GM12878 (cell line): ENCODE data around the gene ESRRG. TPM values are rescaled to one million over a fixed set of nuclear protein-coding genes. Genes with fewer than 3 reads are reported as not detected.

Experiments
- ATAC-seq: fragments of 200-7000 bp; cut with Tn5 transposase; 3 replicates; pipeline ENCODE4 v1.9.1; 2020; ENCODE audit warnings: mild to moderate bottlenecking, moderate library complexity
- BruUV-seq: library from RNA; stranded (reverse); fragments of 400-500 nt; replicated peaks from 2 replicates; lab custom pipeline; 2021; lab: Mats Ljungman, UMichigan
- CTCF ChIA-PET: fragments of 300-600 bp; sonication (Branson Sonifier 250); formaldehyde crosslinking; extraction: SDS; loops from one replicate; lab custom pipeline; 2021; ENCODE audit warnings: inconsistent platforms; lab: Yijun Ruan, JAX
- POLR2A ChIA-PET: fragments of 350-600 bp; formaldehyde crosslinking; extraction: SDS; loops from one replicate; lab custom pipeline; 2021; ENCODE audit warnings: inconsistent platforms; lab: Charles Lee
- RAD21 ChIA-PET: fragments of 300-600 bp; sonication (Branson Sonifier 250); formaldehyde crosslinking; loops from one replicate; lab custom pipeline; 2023; ENCODE audit warnings: antibody characterized with exemption; ENCODE audit not compliant: unreplicated experiment; lab: Charles Lee
- SMC1A ChIA-PET: fragments of 300-600 bp; sonication (Branson Sonifier 250); formaldehyde crosslinking; loops from one replicate; lab custom pipeline; 2023; ENCODE audit not compliant: unreplicated experiment, uncharacterized antibody; lab: Charles Lee
- DNase-seq: peaks from one replicate; pipeline ENCODE4 v3.0.0-alpha.2; 2011; ENCODE audit warnings: low read depth, low spot score
- FAIRE-seq: peaks from 3 replicates; lab custom pipeline; 2011; peaks lifted over from hg19 to GRCh38; lab: Jason Lieb, UNC
- H2AFZ ChIP-seq: 2 replicates; pipeline ENCODE4 v1.6.0; 2011; ENCODE audit warnings: low read depth, low read length, control low read depth; ENCODE audit not compliant: control insufficient read depth
- H3K27ac ChIP-seq: 2 replicates; pipeline ENCODE4 v1.5.1; 2011; ENCODE audit warnings: control low read depth; ENCODE audit not compliant: control insufficient read depth, insufficient read depth
- H3K27me3 ChIP-seq, 2 experiments: replicated peaks in 1 of 2; 2 replicates each; pipeline versions ENCODE4 v1.6.0 to v1.6.1; 2011; ENCODE audit warnings: low read length in 1 of 2; ENCODE audit not compliant: control insufficient read depth in 2 of 2, insufficient read depth in 2 of 2
- H3K36me3 ChIP-seq, 2 experiments: 2 replicates each; pipeline ENCODE4 v1.5.1; 2011; ENCODE audit warnings: low read length in 1 of 2; ENCODE audit not compliant: control insufficient read depth in 2 of 2, insufficient read depth in 2 of 2
- H3K4me1 ChIP-seq: 2 replicates; pipeline ENCODE4 v1.6.1; 2011; ENCODE audit warnings: mild to moderate bottlenecking, low read length, moderate library complexity, mixed read lengths; ENCODE audit not compliant: control insufficient read depth, insufficient read depth
- H3K4me2 ChIP-seq: 2 replicates; pipeline ENCODE4 v1.6.0; 2011; ENCODE audit warnings: control low read depth; ENCODE audit not compliant: control insufficient read depth, insufficient read depth
- H3K4me3 ChIP-seq: fragments of 200-600 bp; sonication (generic); 2 replicates; pipeline ENCODE4 v1.5.1; 2016
- H3K79me2 ChIP-seq: 2 replicates; pipeline ENCODE4 v1.6.0; 2011; ENCODE audit warnings: low read length; ENCODE audit not compliant: control insufficient read depth, insufficient read depth
- H3K9ac ChIP-seq: 2 replicates; pipeline ENCODE4 v1.8.0; 2011; ENCODE audit warnings: low read length, control low read depth, mixed read lengths; ENCODE audit not compliant: control insufficient read depth, insufficient read depth
- H3K9me3 ChIP-seq: replicated peaks from 3 replicates; pipeline ENCODE4 v1.5.1; 2011; ENCODE audit warnings: mild to moderate bottlenecking, low read length; ENCODE audit not compliant: control insufficient read depth, insufficient read depth
- H4K20me1 ChIP-seq: 2 replicates; pipeline ENCODE4 v1.6.0; 2011; ENCODE audit not compliant: control insufficient read depth, insufficient read depth
- ZBTB40 ChIP-seq: fragments of 450-650 bp; IDR thresholded peaks from 2 replicates; pipeline ENCODE4 v1.6.1; 2016; ENCODE audit warnings: mild to moderate bottlenecking, moderate library complexity, borderline replicate concordance
- WGBS: methylation state at CpG from one replicate; pipeline ENCODE4 v1.1.6; 2016; ENCODE audit warnings: low lambda C conversion rate; ENCODE audit not compliant: insufficient replicate concordance, insufficient coverage; ENCODE audit errors: missing lambda C conversion rate; 5-methylcytosine and 5-hydroxymethylcytosine counted together
- in situ Hi-C: fragments of 300-500 bp; cut with MboI; formaldehyde crosslinking; loops from 9 replicates; pipeline ENCODE4 v1.14.3; 2018; ENCODE audit warnings: mixed read lengths
- intact Hi-C: fragments of 100-400 bp; cut with micrococcal nuclease; formaldehyde crosslinking; loops from one replicate; pipeline ENCODE4 v1.14.2; 2022; ENCODE audit not compliant: unreplicated experiment
- polyA plus RNA-seq, 11 experiments: library from polyadenylated mRNA; depleted of rRNA in 4 of 11; unstranded in 6 of 11; stranded (reverse) in 5 of 11; fragments of >200 nt; fragmentation: Nextera tagmentation in 4 of 11; fragmentation: Illumina TruSeq in 1 of 11; extraction: Ambion mirVana in 4 of 11; extraction: Trizol in 1 of 11; gene quantifications; 1 replicate in 1 of 11; 2 replicates in 10 of 11; pipeline versions ENCODE4 v1.2.1 to v1.2.3, GENCODE V29; 2011 to 2016; ENCODE audit warnings: inconsistent platforms in 2 of 11, missing spikeins in 2 of 11, low read depth in 1 of 11
- total RNA-seq, 4 experiments: library from RNA; depleted of rRNA in 3 of 4; stranded (reverse); fragments of >200 nt in 3 of 4; fragmentation: Illumina TruSeq in 1 of 4; extraction: Trizol in 1 of 4; gene quantifications; 2 replicates each; pipeline versions ENCODE4 v1.2.1 to v1.2.3, GENCODE V29; 2013 to 2021
- TF ChIP-seq, protein P1 (sequence below): IDR thresholded peaks from 2 replicates; pipeline ENCODE4 v1.6.1; 2011; ENCODE audit warnings: mild to moderate bottlenecking, low read depth, low read length, moderate library complexity; ENCODE audit not compliant: insufficient replicate concordance

ESRRG gene
- total and polyA plus RNA-seq, 10 of the 15 experiments (the other 5 are each of a cell fraction or from before 2014, with no cell fraction given), result 0.03 TPM; not detected in 9

DNA sequence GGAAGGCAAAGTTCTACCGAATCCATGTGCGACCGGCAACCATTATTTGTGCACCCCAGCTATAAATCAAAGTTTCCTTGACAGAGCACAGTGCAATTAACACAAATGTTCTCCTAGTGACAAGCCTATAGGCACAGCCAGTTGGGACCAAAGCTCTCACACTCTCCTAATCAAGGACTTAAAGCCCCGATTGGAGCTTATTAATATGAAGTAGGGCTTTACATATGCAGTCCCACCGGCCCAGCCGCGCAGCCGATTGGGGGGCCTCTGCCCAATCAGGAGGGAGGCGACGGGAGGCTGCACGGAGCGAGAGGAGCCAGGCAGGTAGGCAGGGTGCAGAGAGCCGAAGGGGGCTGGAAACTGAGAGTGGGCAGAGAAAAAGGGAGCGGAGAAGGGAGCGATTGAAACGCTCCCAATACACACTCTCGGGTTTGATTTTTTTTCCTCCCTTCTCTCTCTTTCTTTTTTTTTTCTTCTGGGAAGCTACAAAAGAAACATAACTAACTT, at the start of gene ESRRG (continued):
- TF ChIP-seq ZBTB40, result no peak

DNA sequence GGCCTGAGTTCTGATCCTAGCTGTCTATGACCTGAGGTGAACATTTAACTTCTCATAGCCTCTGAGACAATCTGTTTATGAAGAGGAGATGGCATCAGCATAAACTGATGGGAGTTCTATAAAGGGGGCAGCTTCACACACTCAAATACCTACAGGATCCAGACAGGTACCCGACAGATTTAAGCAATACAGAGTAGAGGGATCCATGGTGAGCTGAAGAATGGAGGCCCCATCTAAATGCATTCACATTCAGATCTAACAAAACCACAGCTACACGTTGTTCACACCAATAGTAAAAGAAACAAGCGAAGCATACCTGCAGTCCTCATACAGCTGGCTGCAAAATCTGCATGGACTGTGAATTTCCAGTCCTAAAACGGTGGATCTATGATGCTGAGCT, 48.7 kb upstream of the ESRRG start:
- Histone ChIP-seq H3K27me3 (no peaks in the 10 kb centered on the region), H4K20me1 (no peaks in the 10 kb centered on the region), H3K4me2 (no peak overlapping the region), H3K36me3 (no peaks in the 10 kb centered on the region), H3K4me1 (no peaks in the 10 kb centered on the region), H2AFZ (no peak overlapping the region), H3K9me3 (no peaks in the 10 kb centered on the region), H3K4me3 (no peak overlapping the region), H3K27ac (no peak overlapping the region), H3K9ac (no peak overlapping the region), H3K79me2 (no peaks in the 10 kb centered on the region)
- SMC1A ChIA-PET, result no interaction called here
- intact Hi-C loops (no loop called here), in situ Hi-C loops (no loop called here)
- BruUV-seq, result no TSS peak
- WGBS, result 0% methylated on average over 4 of the region's 4 CpGs
- TF ChIP-seq, protein P1, sequence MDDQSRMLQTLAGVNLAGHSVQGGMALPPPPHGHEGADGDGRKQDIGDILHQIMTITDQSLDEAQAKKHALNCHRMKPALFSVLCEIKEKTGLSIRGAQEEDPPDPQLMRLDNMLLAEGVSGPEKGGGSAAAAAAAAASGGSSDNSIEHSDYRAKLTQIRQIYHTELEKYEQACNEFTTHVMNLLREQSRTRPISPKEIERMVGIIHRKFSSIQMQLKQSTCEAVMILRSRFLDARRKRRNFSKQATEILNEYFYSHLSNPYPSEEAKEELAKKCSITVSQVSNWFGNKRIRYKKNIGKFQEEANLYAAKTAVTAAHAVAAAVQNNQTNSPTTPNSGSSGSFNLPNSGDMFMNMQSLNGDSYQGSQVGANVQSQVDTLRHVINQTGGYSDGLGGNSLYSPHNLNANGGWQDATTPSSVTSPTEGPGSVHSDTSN, result no peak
- RAD21 ChIA-PET, result no interaction called here
- DNase-seq, result no peak
- ATAC-seq, result no peak
- POLR2A ChIA-PET, result no interaction called here
- CTCF ChIA-PET, result interaction anchor here (1.6 kb wide), 1 partner anchor 22 kb away, joined by 5 read pairs; no protein-coding TSS in a partner anchor
- no peak for FAIRE-seq
